Effector memory CD8-positive, alpha-beta T cell (primary cell): ENCODE measurements around the gene RORC.

Experiments
- ATAC-seq: fragments of 150-1000 bp; cut with Tn5 transposase; replicated peaks from 2 replicates; pipeline ENCODE4 v1.10.0; 2021; ENCODE audit warnings: mild to moderate bottlenecking, moderate library complexity
- DNase-seq, 3 experiments: peaks; one replicate each; pipeline ENCODE4 v3.0.0; 2021
- H3K27ac Mint-ChIP-seq, 2 donors: one replicate each; pipeline ENCODE4 v1.8.0; 2022; ENCODE audit warnings: mild to moderate bottlenecking in 2 of 2, mixed read lengths in 2 of 2, moderate library complexity in 2 of 2
- H3K27me3 Mint-ChIP-seq, 2 donors: one replicate each; pipeline ENCODE4 v1.8.0; 2022; ENCODE audit warnings: mixed read lengths in 2 of 2
- H3K36me3 Mint-ChIP-seq: one replicate; pipeline ENCODE4 v1.8.0; 2022; ENCODE audit warnings: mild to moderate bottlenecking, moderate library complexity, mixed read lengths; ENCODE audit not compliant: insufficient read depth
- H3K4me1 Mint-ChIP-seq, 2 donors: one replicate each; pipeline ENCODE4 v1.8.0; 2022; ENCODE audit warnings: low read depth in 2 of 2, mixed read lengths in 2 of 2
- H3K4me3 Mint-ChIP-seq, 2 donors: one replicate each; pipeline ENCODE4 v1.8.0; 2022; ENCODE audit warnings: mild to moderate bottlenecking in 2 of 2, mixed read lengths in 2 of 2, moderate library complexity in 2 of 2
- H3K9me3 Mint-ChIP-seq, 2 donors: one replicate each; pipeline ENCODE4 v1.8.0; 2022; ENCODE audit warnings: mixed read lengths in 2 of 2

RORC gene

GRCh38 chr1:151760597-151761385 is 70.8 kb downstream of the RORC start:
- H3K4me1 Mint-ChIP-seq = peaks cover 20 to 21% of the 10 kb centered on the region in 2 donors
- peaks cover 64% of the 10 kb centered on the region for H3K36me3 Mint-ChIP-seq
- DNase-seq = no peak
- no peaks in the 10 kb centered on the region for H3K9me3 Mint-ChIP-seq
- H3K4me3 Mint-ChIP-seq = no peak overlapping the region
- no peak for ATAC-seq
- no peaks in the 10 kb centered on the region for H3K27me3 Mint-ChIP-seq
- peak overlapping the region in 1 of 2 donors; percentile 72 for H3K27ac Mint-ChIP-seq

- Mint-ChIP-seq H3K27ac (no peak overlapping the region), H3K36me3 (peaks cover 64% of the 10 kb centered on the region), H3K4me1 (peaks cover 18 to 19% of the 10 kb centered on the region in 2 donors), H3K9me3 (no peaks in the 10 kb centered on the region), H3K27me3 (no peaks in the 10 kb centered on the region), H3K4me3 (no peak overlapping the region)
- ATAC-seq (no peak), DNase-seq (no peak)
Measured at GRCh38 chr1:151759241-151759640, 72.4 kb downstream of the RORC start.

GRCh38 chr1:151756291-151756690 is 75.3 kb downstream of the RORC start:
- Mint-ChIP-seq H3K27me3 (peaks cover 6 to 10% of the 10 kb centered on the region in 2 donors), H3K4me1 (peaks cover 6% of the 10 kb centered on the region in 2 donors), H3K36me3 (peaks cover 40% of the 10 kb centered on the region), H3K4me3 (no peak overlapping the region), H3K9me3 (no peaks in the 10 kb centered on the region), H3K27ac (peak overlapping the region in 1 of 2 donors; percentile 16)
- DNase-seq (no peak), ATAC-seq (no peak)
